ENCODE measurements around the gene TLK2.

The TLK2 gene

GRCh38 chr17:62592341-62593099 lies 113.9 kb downstream of the TLK2 start:
- Mint-ChIP-seq H3K27me3 (ENCODE audit: low read depth, poor library complexity) (no peaks in the 10 kb centered on the region), H3K36me3 (ENCODE audit: low read depth) (peaks cover 80% of the 10 kb centered on the region), H3K27ac (no peak overlapping the region), H3K9me3 (peaks cover 29% of the 10 kb centered on the region), H3K4me3 (no peak overlapping the region), H3K4me1 (no peaks in the 10 kb centered on the region)
- no peak for DNase-seq
- TF ChIP-seq CTCF (IDR thresholded peaks at IDR 0.05): no peak

GRCh38 chr17:62595484-62595883 lies 116.9 kb downstream of the TLK2 start:
- peaks cover 84% of the 10 kb centered on the region for H3K36me3 Mint-ChIP-seq (ENCODE audit: low read depth)
- no peak overlapping the region for H3K4me3 Mint-ChIP-seq
- H3K27me3 Mint-ChIP-seq (ENCODE audit: low read depth, poor library complexity): no peaks in the 10 kb centered on the region
- no peak for DNase-seq
- H3K9me3 Mint-ChIP-seq: peaks cover 32% of the 10 kb centered on the region
- no peak overlapping the region for H3K27ac Mint-ChIP-seq
- no peaks in the 10 kb centered on the region for H3K4me1 Mint-ChIP-seq
- TF ChIP-seq CTCF (IDR thresholded peaks at IDR 0.05): no peak

GRCh38 chr17:62596662-62597061 lies 118.0 kb downstream of the TLK2 start:
- Mint-ChIP-seq H3K4me3 (no peak overlapping the region), H3K4me1 (no peaks in the 10 kb centered on the region)
- no peak for TF ChIP-seq CTCF (IDR thresholded peaks at IDR 0.05)

GRCh38 chr17:62597150-62597549 lies 118.5 kb downstream of the TLK2 start:
- no peak overlapping the region for H3K27ac Mint-ChIP-seq
- no peak overlapping the region for H3K4me3 Mint-ChIP-seq
- no peaks in the 10 kb centered on the region for H3K27me3 Mint-ChIP-seq (ENCODE audit: low read depth, poor library complexity)
- peaks cover 32% of the 10 kb centered on the region for H3K9me3 Mint-ChIP-seq
- no peaks in the 10 kb centered on the region for H3K4me1 Mint-ChIP-seq
- TF ChIP-seq CTCF (IDR thresholded peaks at IDR 0.05): no peak
- H3K36me3 Mint-ChIP-seq (ENCODE audit: low read depth): peaks cover 87% of the 10 kb centered on the region
- DNase-seq: no peak

More at GRCh38 chr17:62596662-62597061, 118.0 kb downstream of the TLK2 start:
- Mint-ChIP-seq H3K9me3 (peaks cover 32% of the 10 kb centered on the region), H3K27ac (no peak overlapping the region), H3K27me3 (ENCODE audit: low read depth, poor library complexity) (no peaks in the 10 kb centered on the region), H3K36me3 (ENCODE audit: low read depth) (peaks cover 84% of the 10 kb centered on the region)
- DNase-seq: no peak

GRCh38 chr17:62597920-62598319 lies 119.3 kb downstream of the TLK2 start:
- H3K4me1 Mint-ChIP-seq: no peaks in the 10 kb centered on the region
- no peaks in the 10 kb centered on the region for H3K27me3 Mint-ChIP-seq (ENCODE audit: low read depth, poor library complexity)
- H3K27ac Mint-ChIP-seq: no peak overlapping the region
- no peak for DNase-seq
- peaks cover 87% of the 10 kb centered on the region for H3K36me3 Mint-ChIP-seq (ENCODE audit: low read depth)
- no peak for TF ChIP-seq CTCF (IDR thresholded peaks at IDR 0.05)
- no peak overlapping the region for H3K4me3 Mint-ChIP-seq
- peaks cover 32% of the 10 kb centered on the region for H3K9me3 Mint-ChIP-seq
